GM23248 (cell line): ENCODE data around the gene SOX6.

Source experiments
- EZH2 ChIP-seq: fragments of 200-600 bp; sonication (generic); IDR thresholded peaks from 2 replicates; pipeline ENCODE4 v1.6.1; 2018; ENCODE audit warnings: antibody characterized with exemption, mild to moderate bottlenecking; ENCODE audit not compliant: insufficient read depth, poor library complexity, severe bottlenecking
- EZH2phosphoT487 ChIP-seq: fragments of 200-600 bp; sonication (generic); IDR thresholded peaks from 2 replicates; pipeline ENCODE4 v1.6.1; 2018; ENCODE audit warnings: antibody characterized with exemption, moderate library complexity, mild to moderate bottlenecking, low read depth; ENCODE audit not compliant: insufficient read depth

- TF ChIP-seq EZH2 (no peak), EZH2phosphoT487 (no peak)
Observed at GRCh38 chr11:16041207-16041606, 315.1 kb downstream of the SOX6 start.
